Measurements from ENCODE around the gene JUN.

Gene JUN

GRCh38 chr1:58734630-58735029 lies 49.2 kb downstream of the JUN start:
- no peak for TF ChIP-seq CTCF (IDR thresholded peaks at IDR 0.05)
- H3K27ac ChIP-seq: no peak overlapping the region
- DNase-seq (ENCODE audit: low spot score): no peak
- H3K4me3 ChIP-seq: no peak overlapping the region

- Histone ChIP-seq H3K4me3 (no peak overlapping the region), H3K27ac (no peak overlapping the region)
- TF ChIP-seq CTCF (IDR thresholded peaks at IDR 0.05): no peak
- no peak for DNase-seq (ENCODE audit: low spot score)
Observed at GRCh38 chr1:58732087-58732775, 51.6 kb downstream of the JUN start.

All from coronary artery (tissue), 2 donors.